GM10248 (cell line): ENCODE measurements around the gene ZNF230.

ENCODE experiments used
- CTCF ChIA-PET: fragments of 300-600 bp; sonication (Branson Sonifier 250); formaldehyde crosslinking; extraction: SDS; loops from one replicate; lab custom pipeline; 2021; ENCODE audit warnings: antibody characterized with exemption; lab: Yijun Ruan, JAX
- POLR2A ChIA-PET: fragments of 350-650 bp; sonication (Branson Sonifier 250); formaldehyde crosslinking; extraction: SDS; loops from one replicate; lab custom pipeline; 2020; ENCODE audit warnings: antibody characterized with exemption; lab: Yijun Ruan, JAX
- DNase-seq: peaks from one replicate; pipeline ENCODE4 v3.0.0; 2012; ENCODE audit errors: extremely low spot score
- CTCF ChIP-seq: IDR thresholded peaks from 2 replicates; pipeline ENCODE4 v1.5.1; 2012; ENCODE audit warnings: mild to moderate bottlenecking, low read depth; ENCODE audit errors: extremely low read depth, missing control alignments, control extremely low read depth

Gene ZNF230

GRCh38 chr19:44051650-44052402, 49.1 kb downstream of the ZNF230 start, which contains the start of gene ZNF223:
TSS of gene ZNF223 (plus strand) at chr19:44052036. CDS start at chr19:44055177, 3,141 bp downstream.
- ChIA-PET CTCF (interaction anchor here (1.3 to 1.6 kb wide), 2 partner anchors 10 to 12 kb away, joined by 3 read pairs; no protein-coding TSS in a partner anchor), POLR2A (no interaction called here)
- peak; percentile 83 for DNase-seq
- no peak for TF ChIP-seq CTCF

GRCh38 chr19:44055870-44056269, 53.1 kb downstream of the ZNF230 start:
- no peak for TF ChIP-seq CTCF
- no peak for DNase-seq
- POLR2A ChIA-PET, result no interaction called here
- CTCF ChIA-PET, result no interaction called here

GRCh38 chr19:44059229-44059628, 56.5 kb downstream of the ZNF230 start:
- no peak for DNase-seq
- CTCF ChIA-PET, result interaction anchor here (1.1 kb wide), 1 partner anchor 17 kb away, joined by 4 read pairs; no protein-coding TSS in a partner anchor
- POLR2A ChIA-PET, result no interaction called here
- no peak for TF ChIP-seq CTCF

GRCh38 chr19:44061038-44061437, 58.3 kb downstream of the ZNF230 start:
- CTCF ChIA-PET, result interaction anchor here (1.7 kb wide), 1 partner anchor 10 kb away, joined by 3 read pairs; no protein-coding TSS in a partner anchor
- no peak for DNase-seq
- no peak for TF ChIP-seq CTCF
- POLR2A ChIA-PET, result no interaction called here
